Posterior vena cava (tissue), 2 donors: Measurements from ENCODE around the gene CSF3R. TPM values are rescaled to one million over a fixed set of nuclear protein-coding genes. Genes with fewer than 3 reads are reported as not detected.
"Not testable (repeated sequence)": the region's sequence is repeated elsewhere in the genome, so short reads cannot be mapped to it uniquely, and the experiment has no call there.

Source experiments
- DNase-seq: peaks from one replicate; pipeline ENCODE4 v3.0.0-alpha.2; 2020; ENCODE audit warnings: low spot score
- intact Hi-C, 2 donors: fragments of 100-400 bp; cut with DNase I; formaldehyde crosslinking; loops; one replicate each; pipeline versions ENCODE4 v1.14.1 to v1.14.2; 2022 to 2023
- total RNA-seq, 2 donors: library from RNA; stranded (reverse); fragmentation: NEBNext Ultra II Directional; extraction: Animal tissue kit (Norgen Biotek cat#: 25700); gene quantifications; one replicate each; pipeline ENCODE4 v1.2.1, GENCODE V29; 2021
- donor health status: DM: yes; HTN: yes; CAD: no.
- donor health status: DM: yes; HTN: yes; CAD: no.

Gene CSF3R
- total RNA-seq, 2 donors from 2014 or later: 19.6 to 33.4 TPM

DNA sequence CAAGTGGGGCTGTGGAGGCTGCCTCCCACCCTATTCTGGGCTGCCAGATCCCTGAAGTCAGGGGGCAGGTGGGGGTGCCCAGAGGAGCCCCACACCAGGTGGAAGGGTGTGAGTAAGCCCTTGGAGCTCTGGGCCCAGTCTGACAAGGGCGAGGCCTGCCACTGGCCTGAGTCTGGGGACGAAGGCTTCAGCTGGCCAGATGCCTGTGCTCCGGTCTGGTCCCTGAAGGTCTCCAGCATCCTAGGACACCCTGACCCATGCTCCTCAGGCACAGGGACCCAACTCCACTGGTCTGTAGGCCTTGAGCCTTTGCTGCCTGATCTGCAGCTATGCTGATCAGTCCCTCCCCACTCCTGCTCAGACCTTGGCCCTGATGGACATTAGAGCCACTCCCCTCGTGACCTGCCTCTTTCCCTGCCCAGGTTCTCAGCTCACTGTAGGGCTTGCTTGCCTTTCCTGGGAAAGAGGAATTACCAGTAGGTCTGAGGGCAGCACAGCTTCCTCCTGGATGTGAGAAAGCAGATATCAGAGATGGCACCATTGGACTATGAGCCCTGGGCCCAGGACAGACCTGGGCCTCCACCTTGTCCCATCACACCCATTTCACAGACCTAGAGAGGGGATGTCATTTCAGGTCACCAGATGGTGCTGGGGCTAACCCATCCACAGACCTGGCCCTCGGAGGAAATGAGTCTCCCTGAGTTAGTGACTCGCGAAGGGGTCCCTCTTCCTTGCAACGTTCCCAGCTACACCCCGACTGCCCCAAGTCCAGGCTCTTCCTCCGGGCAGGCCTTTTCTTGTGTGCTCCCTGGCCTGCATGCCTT lies 32.8 kb upstream of the CSF3R start:
- intact Hi-C loops: no loop called here
- DNase-seq: peak; percentile 58

DNA sequence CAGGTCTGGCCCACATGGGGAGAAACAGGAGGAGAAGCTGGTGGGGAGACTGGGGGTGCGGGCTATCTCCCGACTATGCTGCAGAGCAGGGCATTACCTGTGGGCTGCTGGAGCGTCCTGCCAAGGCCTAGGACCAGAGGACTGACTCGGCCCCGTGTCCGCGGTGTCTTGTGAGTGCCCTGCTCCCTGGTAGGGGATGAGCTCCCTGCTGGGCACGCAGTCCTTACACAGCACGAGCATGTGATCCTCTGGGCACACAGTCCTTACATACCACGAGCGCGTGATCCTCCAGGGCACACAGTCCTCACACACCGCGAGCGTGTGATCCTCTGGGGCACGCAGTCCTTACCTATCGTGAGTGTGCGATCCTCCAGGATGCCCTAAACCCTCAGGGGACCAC lies 31.8 kb upstream of the CSF3R start:
- intact Hi-C loops: no loop called here
- peak; percentile 80 for DNase-seq

DNA sequence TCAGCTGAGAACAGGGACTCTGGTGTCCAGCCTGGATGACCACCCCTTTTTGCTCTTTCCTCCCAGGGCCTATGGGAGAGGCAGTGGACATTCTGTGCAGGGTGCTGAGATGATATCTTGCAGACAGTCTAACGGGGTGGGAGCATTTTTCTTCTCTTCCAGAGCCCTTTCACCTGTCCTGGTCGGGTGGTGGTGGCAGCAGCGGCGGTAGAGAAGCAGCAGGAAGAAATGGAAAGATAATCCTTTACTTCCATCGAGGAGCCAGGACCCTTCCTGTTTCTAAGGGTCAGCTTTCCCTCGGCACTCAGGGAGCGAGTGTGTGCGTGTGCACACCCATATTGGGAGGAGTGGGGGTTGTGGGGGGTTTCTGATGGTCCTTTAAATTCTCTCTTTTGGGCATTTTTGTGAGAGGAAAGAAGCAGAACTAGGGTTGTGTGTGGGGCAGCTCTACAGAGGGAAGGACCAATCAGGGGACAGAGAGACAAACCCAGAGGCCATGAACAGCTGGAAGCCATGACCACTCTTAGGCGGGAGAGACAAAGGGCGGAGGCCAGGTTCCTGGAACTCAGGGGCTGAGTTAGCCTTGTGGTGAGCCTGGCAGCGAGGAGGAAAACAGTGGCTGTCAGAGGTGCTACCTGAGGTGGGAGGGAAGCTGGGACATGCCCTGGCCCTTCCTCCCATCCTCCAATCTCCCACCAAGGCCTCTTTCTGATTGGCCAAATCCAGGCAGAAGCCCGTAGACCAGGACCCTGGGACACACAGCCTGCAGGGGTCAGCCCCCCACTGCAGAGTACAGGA lies 31.2 kb upstream of the CSF3R start:
- peak; percentile 55 for DNase-seq
- intact Hi-C loops: no loop called here

DNA sequence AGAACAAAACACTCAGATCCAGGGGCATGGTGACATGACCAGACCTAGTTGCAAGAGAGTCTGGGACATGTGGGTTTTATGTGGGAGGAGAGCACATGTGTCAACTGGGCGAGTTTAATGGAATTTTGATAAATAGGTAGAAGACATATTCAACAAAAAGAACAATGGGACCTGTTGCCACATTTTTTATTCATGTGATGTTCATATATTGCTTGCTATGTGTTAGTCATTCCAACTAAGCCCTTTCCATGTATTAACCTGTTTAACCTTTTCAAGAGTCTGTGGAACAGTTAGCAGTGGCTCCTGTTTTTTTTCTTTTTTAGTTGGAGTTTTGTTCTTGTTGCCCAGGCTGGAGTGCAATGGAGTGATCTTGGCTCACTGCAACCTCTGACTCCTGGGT lies 30.1 kb upstream of the CSF3R start:
- intact Hi-C loops: no loop called here
- no peak for DNase-seq

DNA sequence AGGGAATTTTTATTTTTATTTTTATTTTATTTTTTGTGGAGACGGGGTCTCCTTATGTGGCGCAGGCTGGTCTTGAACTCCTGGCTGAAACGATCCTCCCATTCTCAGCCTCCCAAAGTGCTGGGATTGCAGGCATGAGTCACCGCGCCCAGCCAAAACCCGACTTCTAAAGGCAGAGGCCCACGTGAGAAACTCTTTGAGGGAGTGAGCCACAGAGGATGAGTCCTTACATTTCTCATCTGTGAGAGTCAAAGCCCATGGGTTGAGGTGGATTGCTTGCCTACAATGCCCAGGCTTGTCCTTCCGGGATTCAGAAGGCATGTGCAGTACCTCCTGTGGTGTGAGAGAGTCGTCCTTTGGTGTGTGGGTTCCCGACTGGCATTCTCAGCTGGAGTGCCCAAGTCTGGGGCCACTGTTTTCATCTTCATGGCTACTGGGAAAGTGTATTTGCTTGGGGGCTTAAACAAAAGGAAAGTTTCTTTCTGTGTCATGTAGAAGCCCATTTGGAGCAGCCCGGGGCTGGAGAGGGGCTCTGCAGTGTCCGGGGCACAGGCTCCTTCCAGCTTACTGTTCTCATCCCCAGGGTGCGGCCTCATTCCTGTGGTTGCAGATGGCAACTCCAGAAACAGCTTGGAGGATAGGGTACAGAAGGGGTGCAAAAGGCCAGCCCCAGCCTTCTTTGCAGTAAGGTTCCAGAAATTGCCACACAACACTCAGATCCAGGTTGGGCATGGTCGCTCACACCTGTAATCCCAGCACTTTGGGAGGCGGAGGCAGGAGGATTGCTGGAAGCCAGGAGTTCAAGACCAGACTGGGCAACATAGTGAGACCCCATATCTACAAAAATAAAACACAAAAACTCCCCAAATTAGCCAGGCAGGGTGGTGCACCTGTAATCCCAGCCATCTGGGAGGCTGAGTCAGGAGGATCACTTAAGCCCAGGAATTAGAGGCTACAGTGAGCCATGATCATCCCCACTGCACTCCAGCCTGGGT lies 29.4 kb upstream of the CSF3R start:
- intact Hi-C loops: no loop called here
- DNase-seq: peak; percentile 52

DNA sequence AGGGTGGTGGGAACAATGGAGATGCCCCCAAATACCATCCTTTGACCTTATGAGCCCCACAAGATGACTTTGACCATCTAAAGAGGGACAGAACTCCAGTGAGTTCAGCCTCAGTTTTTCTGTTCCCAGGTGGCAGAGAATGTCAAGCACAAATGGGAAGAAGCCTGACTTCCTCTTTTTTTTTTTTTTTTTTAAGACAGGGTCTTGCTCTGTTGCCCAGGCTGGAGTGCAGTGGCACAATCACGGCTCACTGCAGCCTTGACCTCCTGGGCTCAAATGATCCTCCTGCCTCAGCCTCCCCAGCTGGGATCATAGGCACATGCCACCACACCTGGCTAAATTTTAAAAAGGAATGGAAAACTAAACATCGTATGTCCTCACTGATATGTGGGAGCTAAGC lies 28.5 kb upstream of the CSF3R start:
- intact Hi-C loops: not testable (repeated sequence)

DNA sequence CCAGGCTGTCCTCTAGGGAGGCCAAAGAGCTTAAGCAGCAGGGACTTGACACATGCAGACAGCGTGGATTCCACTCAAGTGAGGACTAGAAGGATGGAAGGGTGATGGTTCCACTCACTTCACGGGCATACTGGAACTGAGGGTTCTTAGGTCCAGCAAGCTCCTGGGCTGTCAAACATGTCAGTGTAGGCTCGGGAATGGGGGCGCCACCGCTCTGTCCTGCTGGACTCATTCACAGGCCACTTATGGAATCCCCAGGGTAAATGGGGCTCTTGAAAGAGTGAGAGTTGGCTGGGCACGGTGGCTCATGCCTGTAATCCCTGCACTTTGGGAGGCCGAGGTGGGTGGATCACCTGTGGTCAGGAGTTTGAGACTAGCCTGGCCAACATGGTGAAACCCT lies 27.7 kb upstream of the CSF3R start:
- peak; percentile 44 for DNase-seq
- intact Hi-C loops: no loop called here

More for the DNA sequence above, 28.5 kb upstream of the CSF3R start:
- DNase-seq: not testable (repeated sequence)

DNA sequence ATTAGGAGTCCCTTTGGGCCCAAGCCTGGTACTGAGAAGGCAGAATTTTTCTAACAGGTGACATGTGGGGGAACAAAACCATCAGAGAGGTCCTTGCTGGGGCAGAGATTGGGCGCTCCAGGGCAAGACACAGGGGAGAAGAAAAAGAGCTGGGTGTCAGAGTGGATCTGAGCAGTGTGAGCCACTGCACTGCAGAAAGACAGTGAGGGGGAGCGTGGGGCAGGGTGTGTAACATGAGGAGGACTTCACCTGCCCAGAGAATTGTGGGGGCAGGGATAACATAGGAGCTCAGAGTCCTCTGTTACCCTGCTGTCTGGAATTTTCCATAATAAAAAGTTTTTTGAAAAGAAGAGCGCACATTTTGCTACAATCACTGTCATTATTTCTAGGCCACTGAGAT lies 25.5 kb upstream of the CSF3R start:
- DNase-seq: peak; percentile 52
- intact Hi-C loops: no loop called here

DNA sequence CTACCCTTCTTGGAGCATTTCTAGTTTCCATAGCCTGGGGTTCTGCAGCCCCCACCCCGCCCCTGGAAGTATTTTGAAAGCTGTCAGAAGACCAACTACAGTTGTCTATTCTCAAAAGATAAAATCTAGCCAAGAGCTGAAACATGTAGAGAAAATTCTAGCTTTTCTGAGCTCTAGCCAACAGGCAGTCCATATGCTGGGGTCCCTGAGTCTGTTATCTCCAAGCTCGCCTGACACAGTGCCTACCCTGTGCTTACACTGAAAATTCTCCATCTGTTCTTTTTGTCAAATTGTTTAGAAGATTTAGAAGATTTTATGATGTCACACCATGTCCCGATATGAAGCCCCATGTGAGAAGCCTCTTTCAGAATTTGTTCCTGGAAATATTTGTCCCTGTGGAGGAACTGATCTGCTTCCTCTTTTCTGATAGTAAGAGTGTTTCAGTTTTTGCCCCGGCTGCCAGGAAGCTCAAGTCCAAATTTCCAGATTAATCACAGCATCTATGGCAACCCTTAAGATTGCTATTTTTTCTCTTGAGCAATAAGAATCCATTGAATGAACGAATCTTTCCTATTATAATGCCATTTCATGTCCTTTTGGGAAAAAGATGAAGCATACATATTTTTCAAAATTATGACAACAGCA lies 23.7 kb upstream of the CSF3R start:
- no peak for DNase-seq
- intact Hi-C loops: no loop called here

DNA sequence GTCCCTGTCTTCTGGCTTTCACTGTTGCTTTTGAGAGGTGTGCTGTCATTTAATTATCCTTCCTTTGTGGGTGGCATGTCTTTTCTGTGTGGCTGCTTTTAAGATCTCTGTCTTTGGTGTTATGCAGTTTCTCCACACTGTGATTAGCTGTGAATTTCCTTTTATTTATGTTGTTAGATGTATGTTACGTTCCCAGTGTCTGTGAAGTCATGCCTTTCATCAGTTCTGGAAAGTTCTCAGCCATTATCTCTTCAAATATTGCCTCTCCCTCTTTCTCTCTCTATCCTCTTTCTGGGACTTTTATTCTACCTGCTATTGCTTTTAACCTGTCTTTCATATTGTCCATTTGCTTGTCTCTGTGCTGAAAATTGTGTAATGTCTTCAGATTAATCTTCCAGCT lies 21.0 kb upstream of the CSF3R start:
- intact Hi-C loops: no loop called here
- no peak for DNase-seq

DNA sequence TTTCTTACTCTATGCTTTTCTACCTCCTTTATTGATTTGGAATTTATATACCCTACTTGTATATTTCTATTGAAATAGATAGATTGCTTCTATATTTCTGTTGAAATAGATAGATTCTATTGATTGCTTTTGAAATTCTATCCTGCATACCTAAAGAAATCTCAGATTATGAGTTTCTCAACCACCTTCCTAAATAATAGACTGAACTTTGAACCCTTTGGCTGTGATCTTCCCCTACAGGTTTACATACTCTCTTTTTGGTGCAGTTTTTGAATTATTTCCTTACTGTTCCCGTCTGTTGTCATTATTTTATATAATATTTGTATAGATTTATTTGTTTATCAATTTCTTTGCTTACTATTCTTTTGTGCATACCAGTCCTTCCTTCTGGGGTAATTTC lies 20.4 kb upstream of the CSF3R start:
- no peak for DNase-seq
- intact Hi-C loops: no loop called here

DNA sequence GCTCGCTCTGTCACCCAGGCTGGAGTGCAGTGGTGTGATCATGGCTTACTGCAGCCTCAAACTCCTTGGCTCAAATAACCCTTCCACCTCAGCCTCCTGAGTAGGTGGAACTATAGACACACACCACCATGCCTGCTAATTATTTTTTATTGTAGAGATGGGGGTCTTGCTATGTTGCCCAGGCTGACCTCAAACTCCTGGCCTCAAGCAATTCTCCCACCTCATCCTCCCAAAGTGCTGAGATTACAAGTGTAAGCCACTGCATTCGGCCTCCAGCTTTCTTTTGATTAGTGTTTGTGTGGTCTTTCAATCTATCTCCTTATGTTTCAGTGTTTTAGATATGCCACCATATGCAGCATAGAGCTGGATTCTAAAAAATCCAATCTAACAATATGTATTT lies 19.9 kb upstream of the CSF3R start:
- intact Hi-C loops: no loop called here
- no peak for DNase-seq

DNA sequence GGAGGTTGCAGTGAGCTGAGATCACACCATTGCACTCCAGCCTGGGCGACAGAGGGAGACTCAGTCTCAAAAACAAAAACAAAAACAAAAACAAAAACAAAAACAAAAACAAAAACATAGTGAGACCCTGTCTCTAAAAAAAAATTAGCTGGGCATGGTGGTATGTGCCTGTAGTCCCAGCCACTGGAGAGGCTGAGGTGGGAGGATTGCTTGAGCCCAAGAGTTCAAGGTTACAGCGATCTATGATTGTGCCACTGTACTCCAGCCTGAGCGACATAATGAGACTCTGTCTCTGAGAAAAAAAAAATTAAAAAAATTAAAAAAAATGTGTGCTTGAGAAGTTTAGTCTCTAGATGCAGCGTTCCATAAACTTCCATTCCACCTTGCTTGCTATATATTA lies 19.2 kb upstream of the CSF3R start:
- DNase-seq: peak; percentile 2
- intact Hi-C loops: not testable (repeated sequence)

DNA sequence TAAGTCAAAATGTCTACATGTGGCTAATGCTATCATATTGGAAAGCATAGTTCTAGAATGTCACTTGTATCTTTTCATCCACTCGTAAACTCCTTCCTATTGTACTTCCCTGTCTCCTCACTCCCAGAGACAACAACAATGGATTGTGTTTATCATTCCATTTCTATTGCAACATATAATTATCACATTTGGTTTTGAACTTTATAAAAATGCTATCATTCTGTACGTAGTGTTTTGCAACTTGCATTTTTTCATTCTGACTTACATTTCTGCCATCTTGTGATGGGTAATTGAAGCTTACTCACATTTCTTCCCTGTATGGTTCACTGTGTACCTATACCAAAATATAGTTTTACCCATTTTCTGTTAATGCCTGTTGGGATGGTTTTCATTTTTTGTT lies 14.5 kb upstream of the CSF3R start:
- intact Hi-C loops: no loop called here
- no peak for DNase-seq

DNA sequence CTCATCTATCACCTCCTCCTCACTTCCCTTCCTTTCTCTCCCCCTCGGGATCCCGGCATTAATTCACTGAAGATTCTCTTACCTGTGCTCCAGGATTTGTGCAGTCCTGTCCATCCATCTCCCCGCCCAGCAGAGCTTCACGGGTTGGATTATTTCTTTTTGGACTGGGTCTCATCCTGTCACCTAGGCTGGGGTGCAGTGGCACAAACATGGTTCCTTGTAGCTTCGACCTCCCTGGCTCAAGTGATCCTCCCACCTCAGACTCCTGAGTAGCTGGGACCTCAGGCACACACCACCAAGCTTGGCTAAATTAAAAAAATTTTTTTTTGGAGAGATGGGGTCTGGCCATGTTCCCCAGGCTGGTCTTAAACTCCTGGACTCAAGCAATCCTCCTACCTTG lies 12.3 kb upstream of the CSF3R start:
- no peak for DNase-seq

DNA sequence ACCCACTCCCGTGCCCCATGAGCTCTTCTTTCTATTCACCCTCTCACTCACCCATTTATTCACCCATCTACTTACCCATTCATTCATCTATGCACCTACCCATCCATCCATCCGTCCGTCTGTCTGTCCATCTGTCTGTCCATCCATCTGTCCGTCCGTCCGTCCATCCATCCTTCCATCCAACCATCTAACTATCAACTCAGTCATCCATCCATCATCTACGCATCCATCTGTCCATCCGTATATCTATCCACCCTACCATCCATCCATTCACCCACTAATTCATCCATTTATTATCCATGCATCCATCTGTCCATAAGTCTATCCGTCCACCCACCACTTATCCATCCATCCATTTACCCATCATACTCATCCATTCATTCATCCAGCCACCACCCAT lies 10.8 kb upstream of the CSF3R start:
- intact Hi-C loops: no loop called here
- DNase-seq: no peak

More for the DNA sequence above, 12.3 kb upstream of the CSF3R start:
- intact Hi-C loops: no loop called here

DNA sequence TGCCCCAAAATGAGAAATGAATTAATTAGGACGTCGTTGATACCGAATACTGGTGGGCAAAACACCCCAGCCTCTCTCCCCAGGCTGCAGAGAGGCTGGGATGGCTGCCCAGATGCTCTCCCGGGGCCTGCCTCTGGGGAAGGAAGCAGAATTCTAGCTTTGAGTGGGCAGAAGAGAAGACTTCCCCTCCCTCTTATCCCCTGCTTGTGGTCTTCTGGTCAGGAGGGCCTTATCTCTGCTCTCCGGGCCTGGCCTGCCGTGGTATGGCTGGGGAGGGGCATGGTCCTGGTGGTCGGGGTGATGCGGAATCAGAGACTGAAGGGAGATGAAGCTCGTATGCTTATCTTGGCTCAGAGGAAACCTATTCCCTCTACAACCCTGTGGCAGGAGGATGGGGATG lies 9.8 kb upstream of the CSF3R start:
- DNase-seq: no peak
- intact Hi-C loops: no loop called here

DNA sequence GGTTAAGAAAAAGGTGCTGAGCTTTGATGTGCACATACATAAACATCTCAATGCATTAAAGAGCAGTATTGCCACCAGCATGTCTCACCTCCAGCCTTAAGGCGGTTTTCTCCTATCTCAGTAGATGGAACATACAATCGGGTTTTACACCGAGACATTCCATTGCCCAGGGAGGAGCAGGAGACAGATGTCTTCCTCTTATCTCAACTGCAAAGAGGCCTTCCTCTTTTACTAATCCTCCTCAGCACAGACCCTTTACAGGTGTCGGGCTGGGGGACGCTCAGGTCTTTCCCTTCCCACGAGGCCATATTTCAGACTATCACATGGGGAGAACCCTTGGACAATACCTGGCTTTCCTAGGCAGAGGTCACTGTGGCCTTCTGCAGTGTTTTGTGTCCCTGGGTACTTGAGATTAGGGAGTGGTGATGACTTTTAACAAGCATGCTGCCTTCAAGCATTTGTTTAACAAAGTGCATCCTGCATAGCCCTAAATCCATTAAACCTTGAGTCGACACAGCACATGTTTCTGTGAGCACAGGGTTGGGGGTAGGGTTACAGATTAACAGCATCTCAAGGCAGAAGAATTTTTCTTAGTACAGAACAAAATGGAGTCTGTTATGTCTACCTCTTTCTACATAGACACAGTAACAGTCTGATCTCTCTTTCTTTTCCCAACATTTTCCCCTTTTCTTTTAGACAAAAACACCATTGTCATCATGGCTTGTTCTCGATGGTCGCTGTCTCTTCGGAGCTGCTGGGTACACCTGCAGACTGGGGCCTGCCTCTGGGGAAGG lies 6.7 kb upstream of the CSF3R start:
- intact Hi-C loops, DNase-seq: not testable (repeated sequence)
